Transverse colon (tissue), 4 donors: ENCODE data around the gene SHC4. TPM values are rescaled to one million over a fixed set of nuclear protein-coding genes. Genes with fewer than 3 reads are reported as not detected.

Source experiments
- DNase-seq: peaks from one replicate; pipeline ENCODE4 v3.0.0-alpha.2; 2019
- H3K27ac ChIP-seq, 4 donors: fragments of 200-600 bp; sonication (generic); 2 replicates each; pipeline ENCODE4 v1.5.1; 2016 to 2018; ENCODE audit warnings: inconsistent platforms in 4 of 4
- H3K27me3 ChIP-seq: fragments of 200-600 bp; sonication (generic); 2 replicates; pipeline ENCODE4 v1.5.1; 2017; ENCODE audit warnings: inconsistent platforms
- H3K36me3 ChIP-seq, 4 donors: fragments of 200-600 bp; sonication (generic); 2 replicates each; pipeline ENCODE4 v1.5.1; 2017 to 2019; ENCODE audit warnings: inconsistent platforms in 4 of 4
- H3K4me1 ChIP-seq, 4 donors: fragments of 200-600 bp; sonication (generic); 2 replicates each; pipeline ENCODE4 v1.5.1; 2017 to 2020; ENCODE audit warnings: inconsistent platforms in 4 of 4
- H3K4me3 ChIP-seq, 4 donors: fragments of 200-600 bp; sonication (generic); 1 replicate in 1 of 4; 2 replicates in 3 of 4; pipeline versions ENCODE4 v1.5.1 to v1.6.1; 2017 to 2019; ENCODE audit warnings: inconsistent platforms in 4 of 4
- H3K9me3 ChIP-seq, 2 donors: fragments of 200-600 bp; sonication (generic); 2 replicates each; pipeline ENCODE4 v1.5.1; 2017 to 2019; ENCODE audit warnings: inconsistent platforms in 2 of 2
- CTCF ChIP-seq, 5 experiments: fragments of 200-600 bp in 3 of 5; fragments of 450-650 bp in 2 of 5; sonication (generic) in 3 of 5; IDR thresholded peaks; 1 replicate in 2 of 5; 2 replicates in 3 of 5; pipeline ENCODE4 v1.5.1; 2016 to 2017; ENCODE audit warnings: antibody characterized with exemption in 5 of 5, inconsistent platforms in 3 of 5, mild to moderate bottlenecking in 2 of 5, moderate library complexity in 1 of 5
- EP300 ChIP-seq: sonication (generic); formaldehyde crosslinking; IDR thresholded peaks from one replicate; pipeline ENCODE4 v1.6.1; 2017; ENCODE audit warnings: antibody characterized with exemption, low read depth
- POLR2A ChIP-seq: fragments of 450-650 bp; IDR thresholded peaks from one replicate; pipeline ENCODE4 v1.6.1; 2016; ENCODE audit warnings: antibody characterized with exemption, mild to moderate bottlenecking, moderate library complexity
- POLR2AphosphoS5 ChIP-seq, 3 donors: sonication (generic); formaldehyde crosslinking; IDR thresholded peaks; one replicate each; pipeline ENCODE4 v1.6.1; 2016; ENCODE audit warnings: antibody characterized with exemption in 3 of 3
- WGBS, 2 donors: methylation state at CpG; one replicate each; pipeline ENCODE4 v1.1.5; 2018; ENCODE audit warnings: low coverage in 1 of 2; 5-methylcytosine and 5-hydroxymethylcytosine counted together
- in situ Hi-C, 4 donors: fragments of 200-750 bp; cut with MboI; loops; one replicate each; pipeline versions ENCODE4 v1.15.0 to v1.15.1; 2017; ENCODE audit warnings: low sequenced_read_pairs in 3 of 4, low pct_ligation_motif_present in 1 of 4, low pct_unique_long_range_greater_than_20kb in 1 of 4
- intact Hi-C: fragments of 100-400 bp; cut with DNase I; formaldehyde crosslinking; loops from one replicate; pipeline ENCODE4 v1.15.1; 2023; ENCODE audit warnings: low total_unique reads
- total RNA-seq, 4 donors: library from RNA; depleted of rRNA; stranded (reverse); fragments of >200 nt; gene quantifications; one replicate each; pipeline ENCODE4 v1.1.0, GENCODE V29; 2016

Gene SHC4
- total RNA-seq, 4 donors from 2014 or later, result 0.48 to 0.96 TPM; not detected in 2

- 96% methylated on average over 2 of the region's 2 CpGs; no CpG with 5 or more reads in 1 of the 2 donors for WGBS, 2 donors
- peaks cover 0 to 11% (median 8%) of the 10 kb centered on the region in 4 donors for H3K4me1 ChIP-seq
- no peaks in the 10 kb centered on the region for H3K36me3 ChIP-seq
- no peak overlapping the region for H3K4me3 ChIP-seq
- H3K27me3 ChIP-seq, result no peaks in the 10 kb centered on the region
- DNase-seq, result no peak
- in situ Hi-C loops, result loop anchor here in 1 of 4 donors (25.0 kb wide), 1 partner anchor 442 kb away; no protein-coding TSS in a partner anchor
- TF ChIP-seq POLR2A, result no peak
- TF ChIP-seq CTCF (IDR thresholded peaks at IDR 0.05), result no peak
- TF ChIP-seq POLR2AphosphoS5 (IDR thresholded peaks at IDR 0.05), result no peak
- no peak for TF ChIP-seq EP300
- intact Hi-C loops, result no loop called here
- no peak overlapping the region for H3K27ac ChIP-seq
- H3K9me3 ChIP-seq, result no peaks in the 10 kb centered on the region
Measured at GRCh38 chr15:48803877-48804276, 159.8 kb downstream of the SHC4 start.

DNA sequence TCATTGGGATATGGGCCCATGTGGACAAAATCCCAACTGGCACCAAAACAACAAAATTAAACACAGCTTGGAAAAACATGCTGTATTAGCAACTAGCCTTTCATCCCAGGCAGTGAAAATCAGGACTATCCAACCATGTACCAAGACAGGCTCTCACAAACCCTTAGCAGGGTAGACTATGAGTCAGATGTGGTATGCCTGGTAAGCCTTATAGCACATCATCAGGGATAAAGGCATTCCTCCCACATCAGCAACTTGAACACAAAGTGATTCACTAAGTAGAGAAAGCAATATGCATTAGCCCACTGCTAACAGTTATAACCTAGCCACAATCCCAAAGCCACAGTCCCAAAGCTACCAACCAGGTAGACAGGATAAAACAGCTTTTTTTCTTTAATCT is 160.9 kb downstream of the SHC4 start:
- DNase-seq, result no peak
- Histone ChIP-seq H3K27me3 (no peaks in the 10 kb centered on the region), H3K4me3 (no peak overlapping the region), H3K9me3 (no peaks in the 10 kb centered on the region), H3K36me3 (no peaks in the 10 kb centered on the region), H3K4me1 (peaks cover 0 to 11% (median 8%) of the 10 kb centered on the region in 4 donors), H3K27ac (no peak overlapping the region)
- TF ChIP-seq EP300, result no peak
- TF ChIP-seq POLR2A, result no peak
- TF ChIP-seq CTCF (IDR thresholded peaks at IDR 0.05), result no peak
- TF ChIP-seq POLR2AphosphoS5 (IDR thresholded peaks at IDR 0.05), result no peak
- intact Hi-C loops, result no loop called here
- in situ Hi-C loops, result loop anchor here in 1 of 4 donors (25.0 kb wide), 1 partner anchor 441 kb away; no protein-coding TSS in a partner anchor

DNA sequence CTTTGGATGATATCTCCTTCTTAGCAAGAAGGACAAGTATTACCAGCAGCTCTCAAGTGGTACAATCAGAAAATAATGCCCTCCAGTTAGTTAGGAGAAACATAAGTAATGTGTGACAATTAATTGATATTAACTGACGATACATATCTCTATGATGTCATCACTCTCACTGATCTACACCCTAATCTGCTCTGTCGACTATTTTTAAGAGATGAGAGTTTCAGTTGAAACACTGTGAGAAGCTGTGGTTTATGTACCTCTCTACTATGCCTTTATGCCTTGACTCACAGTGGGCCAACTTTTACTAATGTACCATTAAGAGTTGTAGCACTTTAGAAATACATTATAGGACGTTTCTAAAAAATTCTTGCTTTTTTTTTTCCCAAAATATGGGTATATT is 161.5 kb downstream of the SHC4 start:
- WGBS, 2 donors, result 78% methylated on average over 3 of the region's 3 CpGs
- DNase-seq, result no peak
- in situ Hi-C loops, result loop anchor here in 1 of 4 donors (25.0 kb wide), 1 partner anchor 440 kb away; no protein-coding TSS in a partner anchor

GRCh38 chr15:48800811-48801455 is 162.8 kb downstream of the SHC4 start:
- Histone ChIP-seq H3K4me1 (peaks cover 0 to 11% (median 8%) of the 10 kb centered on the region in 4 donors), H3K36me3 (no peaks in the 10 kb centered on the region), H3K27me3 (no peaks in the 10 kb centered on the region), H3K27ac (peak overlapping the region in 2 of 4 donors; percentile 29 to 49), H3K9me3 (no peaks in the 10 kb centered on the region), H3K4me3 (no peak overlapping the region)
- in situ Hi-C loops, result loop anchor here in 1 of 4 donors (25.0 kb wide), 1 partner anchor 439 kb away; no protein-coding TSS in a partner anchor
- no peak for TF ChIP-seq POLR2AphosphoS5 (IDR thresholded peaks at IDR 0.05)
- peak; percentile 32 to 47 (median 36) for TF ChIP-seq CTCF (IDR thresholded peaks at IDR 0.05)
- intact Hi-C loops, result no loop called here
- 29 to 31% methylated on average over 4 of the region's 4 CpGs for WGBS, 2 donors
- DNase-seq, result no peak

More for the DNA sequence above, 161.5 kb downstream of the SHC4 start:
- Histone ChIP-seq H3K9me3 (no peaks in the 10 kb centered on the region), H3K4me1 (peaks cover 0 to 11% (median 8%) of the 10 kb centered on the region in 4 donors), H3K4me3 (no peak overlapping the region), H3K27ac (no peak overlapping the region), H3K36me3 (no peaks in the 10 kb centered on the region), H3K27me3 (no peaks in the 10 kb centered on the region)
- TF ChIP-seq EP300 (no peak), POLR2A (no peak), CTCF (IDR thresholded peaks at IDR 0.05) (no peak), POLR2AphosphoS5 (IDR thresholded peaks at IDR 0.05) (no peak)
- intact Hi-C loops, result no loop called here
